Nucleus accumbens (tissue), 56 donors: ENCODE data around the gene FBXO15.

Experiments used
- DNase-seq, 56 donors: peaks; one replicate each; lab custom pipeline; 2025; lab: John Stamatoyannopoulos, UW

FBXO15 gene

GRCh38 chr18:74116633-74117554, 30.7 kb downstream of the FBXO15 start:
- peak in 6 of 56 donors; percentile 2 to 63 (median 19) for DNase-seq

GRCh38 chr18:74115046-74115445, 32.6 kb downstream of the FBXO15 start:
- no peak for DNase-seq

GRCh38 chr18:74114116-74114515, 33.5 kb downstream of the FBXO15 start:
- no peak for DNase-seq

- DNase-seq = no peak
Measured at GRCh38 chr18:74113711-74114110, 33.9 kb downstream of the FBXO15 start.

- DNase-seq = no peak
Measured at GRCh38 chr18:74110976-74111375, 36.7 kb downstream of the FBXO15 start.

GRCh38 chr18:74110149-74110548, 37.5 kb downstream of the FBXO15 start:
- DNase-seq = no peak

GRCh38 chr18:74108460-74108859, 39.2 kb downstream of the FBXO15 start:
- DNase-seq = no peak

GRCh38 chr18:74097803-74098202, 49.8 kb downstream of the FBXO15 start:
- DNase-seq = no peak

- DNase-seq = no peak
Measured at GRCh38 chr18:74092922-74093321, 54.7 kb downstream of the FBXO15 start.

- no peak for DNase-seq
Measured at GRCh38 chr18:74084184-74084855, 63.3 kb downstream of the FBXO15 start.

GRCh38 chr18:74083557-74083952, 64.1 kb downstream of the FBXO15 start:
- no peak for DNase-seq

- DNase-seq = no peak
Measured at GRCh38 chr18:74082742-74083556, 64.7 kb downstream of the FBXO15 start.

- DNase-seq = peak in 47 of 56 donors; percentile 4 to 77 (median 49)
Measured at GRCh38 chr18:74081966-74082741, 65.5 kb downstream of the FBXO15 start.

GRCh38 chr18:74078257-74078656, 69.4 kb downstream of the FBXO15 start:
- no peak for DNase-seq

GRCh38 chr18:74074668-74075564, 72.7 kb downstream of the FBXO15 start:
- no peak for DNase-seq

GRCh38 chr18:74073957-74074667, 73.5 kb downstream of the FBXO15 start:
- DNase-seq = no peak

GRCh38 chr18:74069178-74070050, 78.2 kb downstream of the FBXO15 start:
- DNase-seq = no peak
